ENCODE data around the gene CSTB. TPM values are rescaled to one million over a fixed set of nuclear protein-coding genes. Genes with fewer than 3 reads are reported as not detected.

Gene CSTB
- total RNA-seq, 1 donor from 2014 or later, result 16.0 TPM

DNA sequence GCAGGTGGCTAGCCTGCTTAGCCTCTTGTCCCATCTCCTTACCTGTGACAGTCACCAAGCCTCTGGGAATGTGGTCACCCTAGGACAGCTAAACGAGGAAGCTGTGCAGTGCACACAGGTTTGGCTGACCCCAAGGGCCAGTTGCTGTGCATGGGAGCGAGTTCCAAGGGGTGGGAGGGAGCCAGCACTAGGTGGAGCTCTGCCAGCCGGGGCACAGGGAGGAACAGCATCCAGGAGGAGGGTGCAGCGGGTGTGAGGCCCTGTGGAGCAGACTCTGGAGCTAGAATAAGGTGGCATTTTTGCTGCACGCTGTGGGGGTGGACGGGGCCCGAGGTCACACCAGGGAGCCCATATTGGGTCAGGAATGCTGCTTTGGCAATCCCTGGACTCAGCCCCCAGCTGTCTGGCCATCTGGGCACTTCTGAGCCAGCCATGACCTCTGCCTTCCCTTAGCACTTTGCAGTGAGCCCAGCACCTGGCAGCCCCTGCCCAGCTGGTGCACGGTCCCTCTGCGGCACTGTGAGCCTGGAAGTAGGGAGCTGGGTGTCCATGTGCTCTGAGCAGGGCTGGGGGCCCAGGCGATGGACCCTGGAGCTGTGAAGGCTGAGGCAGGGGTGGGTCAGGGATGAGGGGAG is 48.5 kb downstream of the CSTB start:
- no peak for TF ChIP-seq CTCF (IDR thresholded peaks at IDR 0.05)
- Mint-ChIP-seq H3K9me3 (no peaks in the 10 kb centered on the region), H3K4me1 (peaks cover 56% of the 10 kb centered on the region), H3K4me3 (peak overlapping the region; percentile 88), H3K36me3 (ENCODE audit: low read depth) (peaks cover 10% of the 10 kb centered on the region), H3K27ac (no peak overlapping the region), H3K27me3 (no peaks in the 10 kb centered on the region)
- DNase-seq (no peak), ATAC-seq (ENCODE audit: low read depth) (no peak)
- CTCF ChIA-PET, result interaction anchor here (1.4 kb wide), 2 partner anchors 8 to 11 kb away, joined by 5 to 7 read pairs; partner anchors contain the start of gene PDXK
- intact Hi-C loops (cut with micrococcal nuclease), result loop anchor here (1.0 to 5.0 kb wide), 2 partner anchors 8 to 140 kb away; partner anchors contain the start of genes AGPAT3 and PDXK
- POLR2A ChIA-PET, result interaction anchor here (1.4 to 2.7 kb wide), 4 partner anchors 8 to 67 kb away, joined by 5 to 21 read pairs (median 14); partner anchors contain the start of genes HSF2BP, PDXK and RRP1B

DNA sequence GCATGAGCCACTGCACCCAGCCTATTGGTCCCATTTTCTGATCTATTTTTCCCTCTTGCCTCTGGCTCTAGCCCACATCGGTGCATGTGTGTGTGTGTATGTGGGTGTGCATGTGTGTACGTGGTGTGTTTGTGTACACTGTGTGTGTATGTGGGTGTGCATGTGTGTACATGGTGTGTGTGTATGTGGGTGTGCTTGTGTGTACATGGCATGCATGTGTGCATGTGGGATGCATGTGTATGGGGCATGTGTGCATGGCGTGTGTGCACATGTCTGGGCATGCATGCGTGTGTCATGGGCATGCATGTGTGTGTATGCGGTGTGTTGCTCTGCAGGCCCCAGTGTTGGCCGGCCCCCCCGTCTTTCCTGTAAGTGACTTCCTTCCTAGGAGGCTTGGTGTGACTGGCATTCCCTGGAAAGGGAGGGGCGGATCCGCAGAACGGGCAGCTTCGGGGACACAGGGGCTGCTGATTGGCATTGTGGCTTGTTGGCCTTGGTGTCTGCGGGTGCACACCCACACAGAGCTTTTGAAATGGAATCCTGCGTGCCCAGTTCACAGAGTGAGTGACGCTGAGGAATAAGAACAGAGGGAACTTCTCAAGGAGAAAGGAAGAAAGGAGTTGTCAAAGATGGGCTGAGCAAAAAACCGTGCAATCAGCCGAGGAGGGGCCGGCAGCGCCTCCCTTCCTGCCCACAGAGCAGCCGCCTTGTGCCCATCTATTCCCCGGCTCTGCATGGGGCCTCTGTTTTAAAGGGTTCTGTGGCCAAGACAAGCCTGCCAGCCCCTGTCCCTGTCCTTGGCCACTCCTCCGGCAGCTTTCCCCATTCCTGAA is 49.2 kb downstream of the CSTB start:
- Mint-ChIP-seq H3K4me1 (peaks cover 61% of the 10 kb centered on the region), H3K4me3 (peak overlapping the region; percentile 46), H3K9me3 (no peaks in the 10 kb centered on the region), H3K36me3 (ENCODE audit: low read depth) (peaks cover 10% of the 10 kb centered on the region), H3K27me3 (no peaks in the 10 kb centered on the region), H3K27ac (peak overlapping the region; percentile 24)
- ATAC-seq (ENCODE audit: low read depth), result no peak
- DNase-seq, result no peak
- no peak for TF ChIP-seq CTCF (IDR thresholded peaks at IDR 0.05)
- ChIA-PET POLR2A (interaction anchor here (2.6 to 2.7 kb wide), 2 partner anchors 7 to 67 kb away, joined by 14 to 21 read pairs; partner anchors contain the start of genes HSF2BP, PDXK and RRP1B), CTCF (no interaction called here)
- intact Hi-C loops (cut with micrococcal nuclease), result loop anchor here (5.0 kb wide), 1 partner anchor 140 kb away; the partner anchor contains the start of gene AGPAT3

Other genes starting within 250 kb of the CSTB start
- 0.58 and 0.61 TPM in 2 replicates for gene HSF2BP, start 116.8 kb downstream of the CSTB start, total RNA-seq
- 29.6 and 32.0 TPM in 2 replicates for gene RRP1B, start 116.7 kb downstream of the CSTB start, total RNA-seq
- gene PDXK, start 57.2 kb downstream of the CSTB start, total RNA-seq, result 45.2 and 54.2 TPM in 2 replicates
- 36.8 and 37.0 TPM in 2 replicates for gene RRP1, start 13.3 kb upstream of the CSTB start, total RNA-seq
- 48.9 and 57.7 TPM in 2 replicates for gene AGPAT3, start 88.9 kb upstream of the CSTB start, total RNA-seq
- 77.8 and 96.0 TPM in 2 replicates for gene TRAPPC10, start 236.0 kb upstream of the CSTB start, total RNA-seq